NCI-H748 (cell line): ENCODE results near the gene ADGRF5.

Experiments used
- DNase-seq: peaks from one replicate; lab custom pipeline; 2025; ENCODE audit not compliant: unreplicated experiment; lab: John Stamatoyannopoulos, UW

ADGRF5 gene

DNA sequence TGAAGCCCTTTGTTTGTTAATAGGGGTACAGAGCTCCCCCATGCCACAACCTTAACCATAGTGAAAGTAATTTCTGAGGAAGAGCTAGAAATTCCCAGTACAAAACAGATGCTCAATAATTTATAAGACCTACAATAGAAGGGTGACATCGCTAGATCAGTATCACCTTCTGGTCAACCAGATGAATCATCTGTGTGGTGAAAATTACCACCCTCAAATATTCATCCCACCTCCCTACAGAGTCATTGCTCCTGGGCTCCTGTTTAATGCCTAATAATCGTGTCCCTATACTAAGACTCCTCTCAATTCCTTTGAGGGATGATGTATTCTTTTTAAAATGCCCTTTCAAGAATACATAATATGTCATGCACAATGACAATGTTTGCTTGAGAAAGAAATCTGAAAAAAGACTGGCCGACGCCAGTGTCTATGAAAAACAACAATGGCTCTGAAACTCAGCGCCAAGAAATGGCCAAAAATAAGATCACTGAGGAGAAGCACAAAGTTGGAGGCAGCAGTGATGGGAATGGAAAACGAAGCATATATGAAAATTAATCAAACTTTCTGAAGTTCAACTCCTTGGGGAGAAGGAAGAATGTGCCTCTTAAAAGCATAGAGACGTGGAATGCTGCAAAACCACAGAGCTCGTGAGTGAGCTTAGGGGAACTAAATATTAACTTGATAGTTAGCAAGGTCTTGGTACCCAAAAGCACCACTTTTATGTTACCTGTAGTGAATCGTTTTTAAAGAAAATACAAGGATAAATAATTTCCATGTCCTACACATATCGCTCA is 11.0 kb upstream of the ADGRF5 start:
- DNase-seq: no peak

DNA sequence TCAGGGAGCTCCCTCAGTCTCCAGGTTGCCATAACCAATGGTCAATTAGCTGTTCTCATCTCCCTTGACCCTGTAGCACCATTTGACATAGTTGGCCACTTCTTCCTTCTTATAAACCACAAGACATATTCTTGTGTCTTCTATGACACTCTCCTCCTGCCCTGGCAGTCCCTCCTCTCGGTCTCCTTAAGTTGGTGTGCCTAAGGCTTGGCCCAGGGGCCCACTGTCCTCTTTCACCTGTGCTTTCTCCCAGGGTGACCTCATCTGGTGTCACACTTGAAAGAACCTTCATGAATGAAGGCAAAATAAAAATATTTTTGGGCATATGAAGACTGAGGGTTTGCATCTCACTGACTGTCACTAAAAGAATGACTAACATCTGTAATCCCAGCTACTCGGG is 9.7 kb upstream of the ADGRF5 start:
- no peak for DNase-seq

DNA sequence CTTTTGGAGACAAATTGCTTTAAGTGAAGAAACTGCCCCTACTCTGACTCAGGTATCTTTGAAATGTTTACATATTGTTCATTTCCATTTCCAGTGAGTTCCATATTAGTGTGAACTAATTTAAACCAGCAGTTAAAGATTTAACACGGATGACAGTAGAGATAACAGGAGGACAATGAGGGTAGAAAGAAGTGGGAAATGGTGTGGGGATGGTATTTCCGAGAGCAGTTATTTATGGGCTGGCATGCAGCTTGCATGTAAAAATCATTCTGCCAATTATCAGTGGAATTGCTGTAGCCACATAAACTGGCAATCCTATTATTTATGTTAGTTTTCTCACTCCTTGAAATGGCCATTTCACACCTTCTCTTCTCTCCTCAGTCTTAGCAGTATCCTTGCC is 8.6 kb upstream of the ADGRF5 start:
- no peak for DNase-seq

DNA sequence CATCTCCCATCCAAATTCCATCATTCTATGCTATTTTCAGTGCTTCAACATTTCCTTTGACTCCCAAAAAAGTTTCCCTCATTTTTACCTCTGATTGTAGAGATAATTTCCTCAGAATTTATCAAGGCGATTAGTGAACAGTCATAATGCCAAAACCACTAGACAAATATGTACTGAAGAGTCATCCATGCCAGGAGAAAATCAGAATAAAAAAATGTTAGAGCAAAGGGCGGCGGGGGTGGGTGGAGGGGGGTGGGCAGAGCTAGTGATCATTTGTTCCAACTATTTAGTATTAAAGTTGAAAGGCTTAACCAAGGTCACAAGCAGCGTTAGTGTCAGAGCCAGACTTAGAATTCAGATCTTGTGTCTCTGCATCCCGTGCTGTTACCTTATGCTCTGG is 5.3 kb upstream of the ADGRF5 start:
- DNase-seq: no peak

DNA sequence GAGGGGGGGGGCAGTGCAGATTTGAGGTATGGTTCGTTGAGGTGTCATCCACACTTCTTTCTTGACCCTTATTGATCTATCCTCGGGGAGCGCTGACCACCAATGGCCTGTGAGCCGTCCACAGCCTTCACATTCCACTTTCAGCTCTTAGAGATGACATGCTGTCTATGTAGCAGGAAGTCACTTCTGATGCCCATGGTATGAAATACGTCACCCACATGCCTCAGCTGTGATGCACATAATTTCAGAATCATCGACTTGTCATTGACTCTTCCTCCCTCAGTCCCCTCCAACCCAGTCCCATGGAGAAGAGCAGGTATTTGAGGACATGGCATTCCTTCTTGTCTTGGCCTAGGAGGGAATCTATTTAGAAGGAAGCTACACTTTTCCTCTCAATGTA is 4.7 kb upstream of the ADGRF5 start:
- no peak for DNase-seq

DNA sequence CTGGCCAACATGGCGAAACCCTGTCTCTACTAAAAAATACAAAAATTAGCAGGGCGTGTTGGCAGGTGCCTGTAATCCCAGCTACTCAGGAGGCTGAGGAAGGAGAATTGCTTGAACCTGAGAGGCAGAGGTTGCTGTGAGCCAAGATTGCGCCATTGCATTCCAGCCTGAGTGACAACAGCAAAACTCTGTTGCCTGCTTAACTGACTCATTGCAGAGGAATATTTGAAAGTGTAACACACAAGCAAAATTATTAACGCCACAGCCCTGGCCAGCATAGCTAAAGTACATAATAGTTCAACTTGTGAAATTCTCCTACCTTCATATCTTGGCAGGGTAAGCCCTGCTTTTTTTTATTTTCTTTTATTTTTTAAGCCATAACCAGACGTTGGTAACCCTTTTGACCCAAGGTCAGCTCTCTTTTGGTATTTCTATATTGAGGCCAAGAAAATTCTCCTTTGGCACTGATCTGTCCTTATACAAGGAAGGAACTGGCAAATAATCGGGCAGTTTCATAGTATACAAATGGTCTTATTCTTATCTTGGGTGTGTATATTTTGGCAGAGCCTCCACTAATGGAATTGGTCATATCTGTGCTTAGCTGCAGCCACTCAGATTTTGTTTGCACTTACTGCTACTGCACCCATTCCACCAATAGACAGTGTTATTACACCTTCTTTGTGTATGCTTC is 4.0 kb upstream of the ADGRF5 start:
- DNase-seq: no peak

DNA sequence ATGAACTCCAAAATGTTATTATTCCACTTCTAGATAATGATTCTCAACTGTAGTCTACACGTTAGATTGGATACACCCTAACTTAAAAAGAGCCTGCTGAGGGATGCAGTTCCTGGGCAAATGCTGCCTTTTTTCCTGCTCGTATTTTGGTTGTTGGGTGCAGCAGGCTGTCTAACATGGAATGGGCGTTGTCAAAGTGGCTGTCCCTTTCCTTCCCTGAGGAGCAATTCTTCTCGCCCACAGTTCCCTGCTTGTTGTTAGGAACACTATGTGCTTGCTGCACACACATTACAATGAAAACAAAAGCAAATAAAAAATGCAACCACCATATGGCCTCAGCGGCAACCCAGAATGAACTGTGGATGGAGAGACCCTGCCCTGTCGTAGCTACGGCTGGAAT is 1.7 kb upstream of the ADGRF5 start:
- no peak for DNase-seq

DNA sequence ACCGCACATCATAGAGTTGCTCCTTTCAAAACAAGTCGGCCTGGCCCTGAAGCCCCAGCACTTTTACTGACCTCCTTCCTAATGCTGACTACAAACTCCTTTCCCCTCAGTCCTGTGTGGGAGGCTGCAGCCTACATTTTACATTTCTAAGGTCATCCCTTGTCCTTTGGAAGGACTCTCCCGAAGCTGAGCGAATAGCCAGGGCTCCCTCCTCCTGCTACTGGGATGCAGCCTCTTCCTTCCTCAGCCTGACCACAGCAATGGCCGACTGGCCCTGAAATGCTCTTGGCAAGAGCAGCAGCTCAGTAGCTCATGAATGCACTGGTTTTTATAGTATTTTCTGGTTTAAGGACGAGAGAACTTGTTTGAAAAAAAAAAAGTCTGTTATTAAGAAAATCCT is 679 bp downstream of the ADGRF5 start:
- no peak for DNase-seq

DNA sequence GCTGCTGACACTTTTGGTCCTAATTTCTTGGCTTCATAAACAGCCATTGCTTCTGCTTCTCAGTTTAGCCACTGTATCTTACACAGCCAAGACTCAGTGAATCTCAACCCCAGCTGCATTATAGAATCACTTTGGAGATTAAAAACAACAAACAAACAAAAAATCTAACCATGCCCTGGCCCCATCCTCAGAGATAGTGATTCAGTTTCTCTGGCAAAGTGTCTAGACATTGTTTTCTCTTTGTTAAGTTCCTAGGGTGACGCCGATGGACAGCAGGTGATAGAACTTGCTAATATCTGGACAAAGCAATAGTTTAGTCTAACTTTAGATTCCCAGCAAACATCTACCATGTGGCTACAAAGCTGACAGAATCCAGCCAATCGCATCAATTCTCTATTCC is 2.9 kb downstream of the ADGRF5 start:
- DNase-seq: no peak

DNA sequence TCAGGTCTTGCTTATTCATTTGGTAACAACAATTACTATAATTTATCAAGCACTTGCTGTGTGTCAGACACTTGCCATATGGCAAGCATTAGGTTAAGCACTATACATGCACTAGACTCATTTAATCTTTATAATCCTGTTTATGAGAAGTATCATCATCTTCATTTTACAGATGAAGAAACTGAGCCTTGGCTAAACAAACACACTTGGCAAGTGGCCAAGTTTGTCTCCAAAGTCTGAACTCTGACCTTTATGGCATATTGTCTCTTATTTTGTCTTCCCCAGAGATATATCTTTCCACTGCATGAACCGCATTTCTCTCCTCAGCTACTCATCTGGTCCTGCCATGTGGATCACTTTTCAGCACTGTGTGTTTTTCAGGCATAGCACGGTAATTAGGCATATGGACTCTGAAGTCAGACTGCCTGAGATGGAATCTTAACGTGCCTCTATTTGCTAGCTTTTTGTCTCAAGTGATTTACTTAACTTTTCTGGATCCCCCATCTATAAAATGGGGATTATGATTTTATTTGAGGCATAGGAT is 4.7 kb downstream of the ADGRF5 start:
- peak; percentile 45 for DNase-seq

DNA sequence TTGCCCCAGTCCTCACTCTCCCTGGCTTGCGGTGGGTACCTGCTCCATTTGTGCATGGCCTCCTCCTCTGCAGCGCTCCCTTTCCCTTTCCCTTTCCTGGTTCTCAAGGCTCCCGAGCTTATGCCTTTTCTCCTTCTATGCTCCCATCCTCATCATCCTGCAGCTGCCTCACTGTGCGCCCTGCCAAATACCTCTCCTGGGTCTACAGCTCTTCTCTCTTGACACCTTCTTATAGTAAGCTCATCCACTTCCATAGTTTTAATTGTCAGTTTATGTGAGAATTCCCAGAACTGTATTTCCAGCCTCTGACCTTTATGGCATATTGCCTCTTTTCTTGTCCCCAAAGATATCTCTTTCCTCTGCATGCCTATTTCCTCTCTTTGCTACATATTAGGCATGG is 5.9 kb downstream of the ADGRF5 start:
- no peak for DNase-seq

DNA sequence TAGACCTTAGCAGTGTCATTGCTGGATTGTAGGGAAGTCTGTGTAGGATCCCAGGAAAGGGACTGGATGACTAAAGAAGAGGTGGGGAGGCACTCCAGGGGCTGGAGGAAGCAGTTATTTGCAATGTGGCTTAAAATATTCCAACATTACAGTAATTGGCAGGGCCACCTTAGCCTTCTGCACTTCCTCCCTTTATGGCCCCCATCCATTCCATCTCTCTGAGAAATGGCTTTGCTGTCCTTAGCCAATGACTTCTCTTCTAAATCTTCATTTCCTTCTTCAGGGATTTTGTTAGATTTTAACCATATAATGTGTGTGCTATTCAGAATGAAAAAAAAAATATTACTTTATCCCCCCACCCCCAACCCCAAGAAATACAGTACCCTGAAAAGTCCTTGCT is 6.4 kb downstream of the ADGRF5 start:
- DNase-seq: no peak

DNA sequence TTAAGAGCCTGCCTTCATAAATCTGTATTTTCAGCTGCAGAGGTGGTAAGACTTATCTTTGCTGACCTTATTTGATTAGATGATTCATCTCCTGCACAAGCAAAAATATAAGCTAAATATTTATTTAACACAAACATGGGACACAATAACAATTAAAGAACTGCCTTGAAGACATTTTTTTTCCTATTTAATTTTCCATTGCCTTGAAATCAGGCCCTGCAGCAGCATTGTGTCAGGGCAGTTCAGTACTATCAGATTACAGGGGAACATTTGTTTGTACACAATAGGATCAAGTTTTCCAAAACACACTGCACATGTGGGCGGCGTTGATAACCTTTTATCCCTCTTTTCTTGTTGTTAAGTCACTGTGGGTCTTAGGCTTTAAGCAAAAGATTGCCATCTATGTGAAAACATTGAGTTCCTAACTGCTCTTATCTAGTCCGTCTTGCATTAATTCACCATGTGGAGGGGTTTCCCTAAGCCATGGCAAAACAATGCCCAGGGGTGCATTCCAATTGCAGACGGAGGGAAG is 7.4 kb downstream of the ADGRF5 start:
- DNase-seq: peak; percentile 48

DNA sequence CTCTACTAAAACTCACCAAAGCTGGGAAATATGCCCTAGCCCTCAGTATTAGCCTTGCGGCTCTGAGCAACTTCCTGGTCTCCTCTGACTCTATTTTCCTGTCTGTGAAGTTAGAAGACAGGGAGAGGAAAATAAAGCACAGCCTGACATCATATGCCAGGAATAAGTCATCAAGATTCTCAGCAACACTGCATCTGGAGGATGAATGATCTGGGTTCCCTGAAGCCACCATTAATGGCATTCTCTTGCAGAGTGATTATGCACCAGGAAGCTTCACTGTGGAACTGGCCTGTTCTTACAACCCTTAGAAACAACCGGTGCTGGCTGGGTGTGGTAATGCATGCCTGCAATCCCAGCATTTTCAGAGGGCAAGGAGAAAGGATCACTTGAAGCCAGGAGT is 12.4 kb downstream of the ADGRF5 start:
- no peak for DNase-seq

DNA sequence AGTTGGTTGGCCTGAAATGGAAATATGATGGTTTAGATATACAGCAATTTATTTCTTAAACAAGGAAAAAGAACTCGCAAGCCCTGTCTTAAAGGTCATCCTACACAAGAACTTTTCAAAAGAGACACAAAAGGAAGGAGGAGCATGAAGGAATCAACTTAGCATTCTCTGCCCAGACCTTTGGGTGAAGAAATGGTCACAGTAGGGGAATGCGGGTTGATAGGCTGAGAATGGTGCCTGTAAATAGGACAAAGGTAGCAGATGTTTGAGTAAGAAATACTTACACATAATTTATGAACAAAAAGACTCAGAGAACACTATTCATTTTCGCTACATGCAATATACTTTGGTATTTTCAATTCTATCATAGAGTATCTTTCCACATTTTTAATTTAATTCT is 15.0 kb downstream of the ADGRF5 start:
- DNase-seq: no peak

DNA sequence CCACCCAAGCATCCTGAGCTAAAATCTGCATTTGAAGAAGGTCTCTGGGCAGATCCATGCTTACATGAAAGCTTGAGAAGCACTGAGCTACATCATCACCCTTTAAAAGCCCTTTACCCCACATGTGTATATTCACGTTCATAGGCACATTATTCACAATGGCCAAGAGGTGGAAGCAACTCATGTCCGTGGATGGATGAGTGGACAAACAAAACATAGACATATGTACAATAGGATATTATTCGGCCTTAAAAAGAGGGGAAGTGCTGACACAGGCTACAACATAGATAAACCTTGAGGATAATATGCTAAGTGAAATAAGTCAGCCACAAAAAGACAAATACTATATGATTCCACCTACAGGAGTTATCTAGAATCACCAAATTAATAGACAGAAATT is 17.6 kb downstream of the ADGRF5 start:
- DNase-seq: no peak

DNA sequence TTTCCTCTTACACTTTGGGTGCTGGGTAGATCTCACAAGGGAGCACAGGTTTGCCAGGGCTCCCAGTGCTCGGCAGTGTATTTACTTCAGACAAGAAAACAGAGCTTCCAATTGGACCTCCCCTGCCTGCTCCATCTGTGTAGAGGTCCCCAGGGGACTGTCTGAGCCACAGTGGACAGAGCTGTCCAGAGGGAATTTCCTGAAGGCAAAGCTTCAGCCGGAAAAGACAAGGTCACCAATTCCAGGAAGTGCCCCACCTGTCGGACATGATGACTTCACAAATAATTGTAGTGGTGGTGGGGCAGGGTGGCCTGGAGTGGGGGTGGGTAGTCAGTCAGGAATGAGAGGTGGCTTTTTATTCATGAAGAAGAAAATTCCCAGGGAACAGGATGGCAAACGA is 18.6 kb downstream of the ADGRF5 start:
- peak; percentile 13 for DNase-seq

DNA sequence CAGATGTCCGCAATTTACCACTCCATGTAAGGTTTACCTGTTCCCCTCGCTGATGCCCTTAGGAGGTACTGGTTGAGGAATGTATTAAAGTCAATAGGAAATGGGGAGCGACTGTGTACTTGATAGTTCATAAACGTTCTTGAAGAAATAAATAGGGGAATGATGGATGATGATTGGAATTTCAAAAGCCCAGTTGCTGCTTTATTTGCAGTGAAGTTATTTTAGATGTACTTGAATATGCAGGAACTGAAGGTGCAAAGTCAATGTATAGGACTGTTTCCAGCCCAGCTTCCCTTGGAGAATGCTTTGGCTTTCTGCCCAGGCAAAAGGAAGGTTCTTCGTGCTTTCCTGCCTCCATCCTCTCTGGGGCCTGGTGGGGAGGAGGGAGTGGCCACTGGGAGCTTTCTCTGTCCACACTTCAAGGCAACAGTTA is 19.8 kb downstream of the ADGRF5 start:
- no peak for DNase-seq

DNA sequence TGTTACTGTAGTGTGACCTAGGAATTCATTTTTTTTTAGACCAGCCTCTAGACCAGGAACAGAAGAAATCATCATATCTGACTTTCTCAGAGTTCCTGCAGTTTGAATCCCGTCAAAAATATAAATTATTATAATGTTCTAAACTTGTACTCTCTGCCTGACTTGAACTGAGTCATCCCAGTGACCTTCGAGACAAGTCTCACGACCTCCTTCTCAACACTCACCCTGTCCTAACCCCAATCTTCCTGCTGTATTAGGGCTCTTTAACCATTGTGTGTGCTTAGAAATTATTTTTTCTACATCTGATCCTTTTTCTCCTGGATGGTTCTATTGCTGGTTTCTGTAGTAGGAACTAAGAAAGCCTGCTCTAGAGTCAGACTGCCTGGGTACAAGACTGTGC is 21.5 kb downstream of the ADGRF5 start:
- DNase-seq: no peak

DNA sequence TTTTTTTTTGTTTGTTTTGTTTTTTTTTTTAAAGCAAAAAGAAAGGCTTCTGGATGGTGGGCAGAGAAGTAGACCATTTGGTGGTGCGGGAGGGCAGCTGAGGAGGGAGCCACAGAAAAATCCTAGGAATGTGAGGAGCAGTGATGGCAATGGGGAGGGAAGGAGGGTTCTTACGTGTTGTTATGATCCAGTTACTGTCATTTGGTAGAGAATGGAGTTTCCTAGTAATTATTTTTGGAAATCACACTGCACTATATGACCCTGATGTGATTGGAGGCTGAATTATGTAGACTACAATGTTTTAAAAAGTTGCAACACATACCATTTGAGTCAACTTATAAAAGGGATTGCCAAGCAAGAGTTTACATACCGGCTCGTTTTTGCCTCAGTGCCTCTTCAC is 22.1 kb downstream of the ADGRF5 start:
- DNase-seq: no peak

DNA sequence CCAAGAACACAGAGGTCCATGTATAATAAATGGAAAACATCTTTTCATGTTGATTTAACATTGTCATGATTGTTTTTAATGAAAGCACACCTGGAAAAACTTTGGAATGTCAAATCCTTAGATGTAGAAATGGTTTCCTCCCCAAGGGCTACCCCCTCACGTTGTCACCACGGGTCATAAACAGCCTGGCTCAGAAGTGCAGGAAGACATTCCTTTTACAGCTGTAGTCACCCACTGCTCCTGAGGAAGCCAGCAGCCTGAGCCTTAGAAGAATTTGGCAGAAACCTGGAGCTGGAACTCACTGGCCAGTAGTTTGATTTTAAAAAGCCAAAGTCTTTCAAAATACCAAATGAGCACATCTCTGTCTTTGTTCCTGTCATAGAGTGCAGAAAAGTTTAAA is 23.7 kb downstream of the ADGRF5 start:
- DNase-seq: no peak

DNA sequence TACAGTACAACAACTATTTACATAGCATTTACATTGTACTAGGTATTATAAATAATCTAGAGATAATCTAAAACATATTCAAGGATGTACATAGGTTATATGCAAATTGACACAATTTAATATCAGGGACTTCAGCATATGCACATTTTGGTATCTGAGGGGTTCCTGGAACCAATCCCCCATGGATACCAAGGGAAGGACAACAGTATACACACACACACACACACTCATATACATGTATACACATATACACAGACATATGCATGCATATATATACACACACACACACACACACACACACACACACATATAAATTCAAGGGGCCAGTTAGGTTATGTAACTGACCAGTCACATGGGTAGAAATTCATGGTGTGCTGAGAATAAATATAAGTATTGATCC is 24.9 kb downstream of the ADGRF5 start:
- DNase-seq: no peak
